Measurements from ENCODE around the gene LRRC47. TPM values are rescaled to one million over a fixed set of nuclear protein-coding genes. Genes with fewer than 3 reads are reported as not detected.

The LRRC47 gene
- total RNA-seq, 3 donors from 2014 or later: 31.5 to 34.2 (median 34.2) TPM

GRCh38 chr1:3786468-3787348 lies 9.6 kb downstream of the LRRC47 start:
- Histone ChIP-seq H3K4me3 (no peak overlapping the region), H3K4me1 (peaks cover 0 to 6% of the 10 kb centered on the region in 2 donors), H3K36me3 (peaks cover 5% of the 10 kb centered on the region), H3K9me3 (no peaks in the 10 kb centered on the region), H3K27ac (no peak overlapping the region), H3K27me3 (no peaks in the 10 kb centered on the region)
- intact Hi-C loops (cut with DNase I; ENCODE audit: low total_unique reads): no loop called here
- no peak for DNase-seq (ENCODE audit: low spot score in 2 of 2)
- TF ChIP-seq POLR2A (IDR thresholded peaks at IDR 0.05) (no peak), POLR2AphosphoS5 (IDR thresholded peaks at IDR 0.05) (no peak), CTCF (IDR thresholded peaks at IDR 0.05) (no peak)

GRCh38 chr1:3785456-3786157 lies 10.7 kb downstream of the LRRC47 start:
- Histone ChIP-seq H3K36me3 (peaks cover 5% of the 10 kb centered on the region), H3K27me3 (no peaks in the 10 kb centered on the region), H3K27ac (no peak overlapping the region), H3K9me3 (no peaks in the 10 kb centered on the region), H3K4me1 (peaks cover 0 to 6% of the 10 kb centered on the region in 2 donors), H3K4me3 (no peak overlapping the region)
- DNase-seq (ENCODE audit: low spot score in 2 of 2): peak in 1 of 2 donors; percentile 33
- intact Hi-C loops (cut with DNase I; ENCODE audit: low total_unique reads): no loop called here
- TF ChIP-seq CTCF (IDR thresholded peaks at IDR 0.05) (peak in 1 of 3 donors; percentile 43), POLR2A (IDR thresholded peaks at IDR 0.05) (no peak)

GRCh38 chr1:3785045-3785444 lies 11.3 kb downstream of the LRRC47 start:
- Histone ChIP-seq H3K9me3 (no peaks in the 10 kb centered on the region), H3K36me3 (peaks cover 9% of the 10 kb centered on the region), H3K27ac (no peak overlapping the region), H3K4me3 (no peak overlapping the region), H3K4me1 (peaks cover 0 to 6% of the 10 kb centered on the region in 2 donors), H3K27me3 (no peaks in the 10 kb centered on the region)
- no peak for TF ChIP-seq POLR2AphosphoS5 (IDR thresholded peaks at IDR 0.05)
- TF ChIP-seq POLR2A (IDR thresholded peaks at IDR 0.05): no peak
- intact Hi-C loops (cut with DNase I; ENCODE audit: low total_unique reads): no loop called here
- DNase-seq (ENCODE audit: low spot score in 2 of 2): no peak

- TF ChIP-seq POLR2A (IDR thresholded peaks at IDR 0.05): no peak
- TF ChIP-seq POLR2AphosphoS5 (IDR thresholded peaks at IDR 0.05): no peak
- TF ChIP-seq CTCF (IDR thresholded peaks at IDR 0.05): no peak
- Histone ChIP-seq H3K9me3 (no peaks in the 10 kb centered on the region), H3K27me3 (no peaks in the 10 kb centered on the region), H3K4me3 (no peak overlapping the region), H3K36me3 (peaks cover 12% of the 10 kb centered on the region), H3K27ac (peak overlapping the region; percentile 19 to 65), H3K4me1 (no peaks in the 10 kb centered on the region)
- DNase-seq (ENCODE audit: low spot score in 2 of 2): peak in 1 of 2 donors; percentile 67
- intact Hi-C loops (cut with DNase I; ENCODE audit: low total_unique reads): no loop called here
Measured at GRCh38 chr1:3783651-3784474, 12.4 kb downstream of the LRRC47 start.

- H3K4me1 ChIP-seq: peaks cover 3 to 4% of the 10 kb centered on the region in 2 donors
- intact Hi-C loops (cut with DNase I; ENCODE audit: low total_unique reads): no loop called here
- peaks cover 7% of the 10 kb centered on the region for H3K36me3 ChIP-seq
- no peaks in the 10 kb centered on the region for H3K9me3 ChIP-seq
- H3K4me3 ChIP-seq: no peak overlapping the region
- DNase-seq (ENCODE audit: low spot score in 2 of 2): peak in 1 of 2 donors; percentile 61
- H3K27me3 ChIP-seq: no peaks in the 10 kb centered on the region
- TF ChIP-seq POLR2A (IDR thresholded peaks at IDR 0.05) (no peak), CTCF (IDR thresholded peaks at IDR 0.05) (no peak), POLR2AphosphoS5 (IDR thresholded peaks at IDR 0.05) (no peak)
- no peak overlapping the region for H3K27ac ChIP-seq
Measured at GRCh38 chr1:3780901-3781300, 15.4 kb downstream of the LRRC47 start.
